HepG2 (cell line): Measurements from ENCODE around the gene ST8SIA6. TPM values are rescaled to one million over a fixed set of nuclear protein-coding genes. Genes with fewer than 3 reads are reported as not detected.
A peak's percentile ranks its signal among the peaks of the same experiment; 100 is the strongest.

Source experiments
- ATAC-seq: fragments of 200-7000 bp; cut with Tn5 transposase; 3 replicates; pipeline ENCODE4 v1.9.1; 2020; ENCODE audit warnings: mild to moderate bottlenecking, moderate library complexity
- BruUV-seq: library from RNA; stranded (reverse); fragments of 400-500 nt; replicated peaks from 2 replicates; lab custom pipeline; 2021; lab: Mats Ljungman, UMichigan
- CTCF ChIA-PET: fragments of 300-600 bp; formaldehyde crosslinking; extraction: SDS; loops from one replicate; lab custom pipeline; 2021; ENCODE audit warnings: low total read pairs, inconsistent platforms, low intra/inter-chr PET ratio; lab: Yijun Ruan, JAX
- POLR2A ChIA-PET: fragments of 350-600 bp; sonication (Branson Sonifier 250); formaldehyde crosslinking; loops from one replicate; lab custom pipeline; 2020; ENCODE audit warnings: antibody characterized with exemption, inconsistent platforms; lab: Yijun Ruan, JAX
- DNase-seq: peaks from one replicate; pipeline ENCODE4 v3.0.0-alpha.2; 2015; ENCODE audit warnings: low spot score
- FAIRE-seq: peaks from 3 replicates; lab custom pipeline; 2011; peaks lifted over from hg19 to GRCh38; lab: Jason Lieb, UNC
- H2AFZ ChIP-seq: one replicate; pipeline ENCODE4 v1.6.1; 2011; ENCODE audit warnings: low read length, inconsistent platforms
- H3K27ac ChIP-seq: fragments of 300-600 bp; 3 replicates; pipeline ENCODE4 v1.8.0; 2011; ENCODE audit warnings: mixed run types, mild to moderate bottlenecking, mixed read lengths, low read length, inconsistent platforms; ENCODE audit not compliant: insufficient read depth; ENCODE audit errors: extremely low read length
- H3K27me3 ChIP-seq, 2 experiments: fragments of 200-600 bp in 1 of 2; 2 replicates in 1 of 2; 3 replicates in 1 of 2; pipeline versions ENCODE4 v1.6.0 to v1.8.0; 2011; ENCODE audit warnings: low read length in 2 of 2, mild to moderate bottlenecking in 2 of 2, moderate library complexity in 2 of 2, inconsistent platforms in 1 of 2; ENCODE audit not compliant: insufficient read depth in 2 of 2, control insufficient read depth in 1 of 2
- H3K36me3 ChIP-seq, 2 experiments: fragments of 200-600 bp in 1 of 2; replicated peaks in 1 of 2; 2 replicates in 1 of 2; 3 replicates in 1 of 2; pipeline versions ENCODE4 v1.5.1 to v1.8.0; 2011; ENCODE audit warnings: low read length in 2 of 2, inconsistent platforms in 1 of 2; ENCODE audit not compliant: insufficient read depth in 2 of 2, control insufficient read depth in 1 of 2
- H3K4me1 ChIP-seq: 2 replicates; pipeline ENCODE4 v1.5.1; 2012; ENCODE audit warnings: low read length, inconsistent platforms; ENCODE audit not compliant: insufficient read depth
- H3K4me2 ChIP-seq: 2 replicates; pipeline ENCODE4 v1.6.0; 2011; ENCODE audit warnings: low read depth, low read length, inconsistent platforms
- H3K4me3 ChIP-seq, 3 experiments: fragments of 200-600 bp in 1 of 3; sonication (generic), shearing (Covaris generic) in 1 of 3; replicated peaks in 1 of 3; 2 replicates each; pipeline ENCODE4 v1.5.1; 2011 to 2016; ENCODE audit warnings: low read length in 3 of 3, inconsistent platforms in 2 of 3, low read depth in 2 of 3, mild to moderate bottlenecking in 2 of 3, control low read depth in 1 of 3, mixed read lengths in 1 of 3; ENCODE audit not compliant: insufficient read depth in 1 of 3
- H3K79me2 ChIP-seq: one replicate; pipeline ENCODE4 v1.6.1; 2011; ENCODE audit warnings: low read length, inconsistent platforms; ENCODE audit not compliant: insufficient read depth
- H3K9ac ChIP-seq: 2 replicates; pipeline ENCODE4 v1.6.0; 2011; ENCODE audit warnings: mild to moderate bottlenecking, low read depth, low read length, inconsistent platforms; ENCODE audit not compliant: insufficient read depth
- H3K9me3 ChIP-seq: 2 replicates; pipeline ENCODE4 v1.5.1; 2012; ENCODE audit warnings: mild to moderate bottlenecking, low read length
- H4K20me1 ChIP-seq: 2 replicates; pipeline ENCODE4 v1.6.0; 2011; ENCODE audit warnings: inconsistent platforms, mild to moderate bottlenecking, low read length, moderate library complexity; ENCODE audit not compliant: insufficient read depth
- GABPA ChIP-seq, 2 experiments: IDR thresholded peaks; 2 replicates each; pipeline ENCODE4 v1.6.1; 2011 to 2016; ENCODE audit warnings: low read depth in 2 of 2, low read length in 1 of 2, missing biosample characterization in 1 of 2, missing genetic modification characterization in 1 of 2
- GABPB1 ChIP-seq: IDR thresholded peaks from 2 replicates; pipeline ENCODE4 v1.6.1; 2016; ENCODE audit warnings: mild to moderate bottlenecking, missing genetic modification reagents, moderate library complexity, missing compliant biosample characterization
- SMC3 ChIP-seq: IDR thresholded peaks from 2 replicates; pipeline ENCODE4 v1.6.1; 2011; ENCODE audit warnings: low read length, improper control_type of control experiment
- STAG1 ChIP-seq: sonication (generic); formaldehyde crosslinking; IDR thresholded peaks from 2 replicates; pipeline ENCODE4 v1.4.0; 2020; ENCODE audit warnings: missing genetic modification reagents
- ZNF703 ChIP-seq: sonication (generic); formaldehyde crosslinking; IDR thresholded peaks from 2 replicates; pipeline ENCODE4 v1.5.1; 2020; ENCODE audit warnings: missing genetic modification reagents, mild to moderate bottlenecking, moderate library complexity, borderline replicate concordance
- WGBS: methylation state at CpG from one replicate; pipeline ENCODE4 v1.1.6; 2017; ENCODE audit warnings: low lambda C conversion rate; 5-methylcytosine and 5-hydroxymethylcytosine counted together
- in situ Hi-C: cut with HindIII; loops from 2 replicates; pipeline ENCODE4 v1.10.0; 2017; ENCODE audit warnings: low pct_unique_long_range_greater_than_20kb; ENCODE audit not compliant: extremely low pct_ligation_motif_present
- intact Hi-C: fragments of 100-400 bp; cut with micrococcal nuclease; formaldehyde crosslinking; loops from one replicate; pipeline ENCODE4 v1.10.0; 2022; ENCODE audit not compliant: unreplicated experiment
- polyA plus RNA-seq, 8 experiments: library from polyadenylated mRNA; depleted of rRNA in 3 of 8; stranded (reverse) in 7 of 8; unstranded in 1 of 8; fragments of >200 nt; fragmentation: Illumina TruSeq in 4 of 8; extraction: Trizol in 4 of 8; gene quantifications; 2 replicates each; pipeline versions ENCODE4 v1.2.1 to v1.2.3, GENCODE V29; 2011 to 2016; ENCODE audit warnings: low read depth in 4 of 8, missing spikeins in 1 of 8, mixed read lengths in 1 of 8; ENCODE audit not compliant: insufficient read depth in 1 of 8
- total RNA-seq, 5 experiments: library from RNA; depleted of rRNA; stranded (reverse); fragments of >200 nt; fragmentation: Illumina TruSeq; extraction: Trizol; gene quantifications; 2 replicates each; pipeline ENCODE4 v1.2.3, GENCODE V29; 2016; ENCODE audit warnings: low read depth in 1 of 5
- TF ChIP-seq, protein P1 (sequence below): sonication (generic); formaldehyde crosslinking; IDR thresholded peaks from 2 replicates; pipeline ENCODE4 v1.5.0; 2020; ENCODE audit warnings: mild to moderate bottlenecking, missing genetic modification reagents, moderate library complexity

ST8SIA6 gene
- total and polyA plus RNA-seq, 2 of the 13 experiments (the other 11 are each of a cell fraction or from before 2014, with no cell fraction given), result not detected

DNA sequence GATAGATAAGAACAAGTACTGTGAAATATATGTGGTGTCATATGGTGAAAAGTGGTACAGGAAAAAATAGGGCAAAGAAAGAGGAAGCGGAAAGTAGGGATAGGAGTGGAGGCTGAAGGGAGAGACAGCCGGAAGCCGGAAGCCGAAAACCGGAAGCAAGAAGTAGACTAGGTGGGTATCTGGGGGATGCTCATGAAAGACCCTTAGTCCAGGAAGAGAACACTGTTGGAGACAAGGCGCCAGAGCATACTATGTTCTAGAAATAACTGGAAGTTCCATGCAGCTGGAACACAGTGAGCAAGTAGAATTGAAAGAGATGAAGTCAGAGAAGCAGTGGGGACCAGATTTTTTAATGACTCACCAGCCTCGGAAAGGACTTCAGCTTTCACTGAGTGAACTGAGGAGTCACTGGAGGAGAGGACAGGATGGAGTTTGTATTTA lies 22.5 kb downstream of the ST8SIA6 start:
- in situ Hi-C loops, result loop anchor here (25.0 kb wide), 1 partner anchor 595 kb away; no protein-coding TSS in a partner anchor
- no peaks in the 10 kb centered on the region for H3K79me2 ChIP-seq
- H2AFZ ChIP-seq, result no peak overlapping the region
- POLR2A ChIA-PET, result no interaction called here
- BruUV-seq, result no TSS peak
- ATAC-seq, result no peak
- TF ChIP-seq GABPA (IDR thresholded peaks at IDR 0.05; ENCODE audit: low read depth, low read length), result peak; percentile 8; the same call in 1 of the 2 replicates
- TF ChIP-seq GABPA (CRISPR knock-in tag; IDR thresholded peaks at IDR 0.05; ENCODE audit: low read depth), result 0 out of 2 replicates have a peak, but pooled peaks have one; percentile 35
- no peak for TF ChIP-seq ZNF703
- DNase-seq, result no peak
- no peak overlapping the region for H3K9ac ChIP-seq
- H3K4me2 ChIP-seq, result no peak overlapping the region
- H3K4me1 ChIP-seq, result no peaks in the 10 kb centered on the region
- no peaks in the 10 kb centered on the region for H4K20me1 ChIP-seq
- CTCF ChIA-PET, result interaction anchor here (1.6 kb wide), 1 partner anchor 589 kb away, joined by 8 read pairs; no protein-coding TSS in a partner anchor
- no peaks in the 10 kb centered on the region for H3K36me3 ChIP-seq
- no peak overlapping the region for H3K27ac ChIP-seq
- peaks cover 1 to 19% of the 10 kb centered on the region in 2 experiments; a peak in 2 of 5 replicates for H3K27me3 ChIP-seq
- no peak for FAIRE-seq
- 45% methylated on average over 7 of the region's 7 CpGs for WGBS
- H3K9me3 ChIP-seq, result no peaks in the 10 kb centered on the region
- intact Hi-C loops, result loop anchor here (5.0 kb wide), 1 partner anchor 1555 kb away; no protein-coding TSS in a partner anchor
- H3K4me3 ChIP-seq, result no peak overlapping the region

DNA sequence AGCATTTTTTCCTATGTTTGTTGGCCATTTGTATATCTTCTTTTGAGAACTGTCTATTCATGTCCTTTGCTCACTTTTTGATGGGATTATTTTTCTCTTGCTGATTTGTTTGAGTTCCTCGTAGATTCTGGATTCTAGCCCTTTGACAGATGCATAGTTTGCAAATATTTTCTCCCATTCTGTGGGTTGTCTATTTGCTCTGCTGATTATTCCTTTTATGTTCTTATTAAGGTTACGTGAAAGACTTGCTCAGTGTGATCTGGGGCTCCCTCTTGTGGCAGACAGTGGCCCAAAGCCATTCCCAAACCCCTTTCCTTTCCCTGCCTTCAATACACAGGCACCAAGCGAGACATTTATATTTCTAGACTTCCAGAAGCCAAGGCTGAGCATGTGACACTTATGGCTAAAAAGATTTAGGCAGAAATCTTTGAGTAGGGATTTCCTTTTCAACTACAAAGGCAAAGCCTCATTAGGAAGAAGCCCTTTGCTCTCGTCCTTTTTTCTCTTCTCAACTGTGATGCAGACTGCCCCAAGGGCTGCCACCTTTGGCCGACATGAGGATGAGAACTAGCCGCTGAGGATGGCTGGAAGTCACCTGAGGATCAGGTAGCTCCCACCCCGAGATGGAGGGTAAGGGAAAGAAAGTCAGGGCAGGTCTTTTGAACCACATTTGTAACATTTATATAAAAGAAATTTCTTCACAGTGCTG lies 23.6 kb downstream of the ST8SIA6 start:
- in situ Hi-C loops (loop anchor here (25.0 kb wide), 1 partner anchor 594 kb away; no protein-coding TSS in a partner anchor), intact Hi-C loops (loop anchor here (1.0 to 5.0 kb wide), 4 partner anchors 140 to 1554 kb away; no protein-coding TSS in a partner anchor)
- FAIRE-seq, result peak; percentile 71
- H3K9ac ChIP-seq, result no peak overlapping the region
- H3K79me2 ChIP-seq, result no peaks in the 10 kb centered on the region
- ATAC-seq, result peak; percentile 88
- H3K4me3 ChIP-seq, result no peak overlapping the region
- H3K27ac ChIP-seq, result no peak overlapping the region
- no peak overlapping the region for H2AFZ ChIP-seq
- CTCF ChIA-PET, result interaction anchor here (1.2 to 1.6 kb wide), 2 partner anchors 588 to 603 kb away, joined by 6 to 8 read pairs; no protein-coding TSS in a partner anchor
- H3K36me3 ChIP-seq, result no peaks in the 10 kb centered on the region
- 6% methylated on average over 7 of the region's 7 CpGs for WGBS
- no peaks in the 10 kb centered on the region for H4K20me1 ChIP-seq
- peak; percentile 30 for DNase-seq
- H3K9me3 ChIP-seq, result no peaks in the 10 kb centered on the region
- H3K27me3 ChIP-seq, result peaks cover 1 to 19% of the 10 kb centered on the region in 2 experiments; a peak in 2 of 5 replicates
- BruUV-seq, result no TSS peak
- no peaks in the 10 kb centered on the region for H3K4me1 ChIP-seq
- TF ChIP-seq STAG1 (peak; percentile 72), SMC3 (peak; percentile 78), GABPB1 (CRISPR knock-in tag) (no peak)
- TF ChIP-seq, protein P1, sequence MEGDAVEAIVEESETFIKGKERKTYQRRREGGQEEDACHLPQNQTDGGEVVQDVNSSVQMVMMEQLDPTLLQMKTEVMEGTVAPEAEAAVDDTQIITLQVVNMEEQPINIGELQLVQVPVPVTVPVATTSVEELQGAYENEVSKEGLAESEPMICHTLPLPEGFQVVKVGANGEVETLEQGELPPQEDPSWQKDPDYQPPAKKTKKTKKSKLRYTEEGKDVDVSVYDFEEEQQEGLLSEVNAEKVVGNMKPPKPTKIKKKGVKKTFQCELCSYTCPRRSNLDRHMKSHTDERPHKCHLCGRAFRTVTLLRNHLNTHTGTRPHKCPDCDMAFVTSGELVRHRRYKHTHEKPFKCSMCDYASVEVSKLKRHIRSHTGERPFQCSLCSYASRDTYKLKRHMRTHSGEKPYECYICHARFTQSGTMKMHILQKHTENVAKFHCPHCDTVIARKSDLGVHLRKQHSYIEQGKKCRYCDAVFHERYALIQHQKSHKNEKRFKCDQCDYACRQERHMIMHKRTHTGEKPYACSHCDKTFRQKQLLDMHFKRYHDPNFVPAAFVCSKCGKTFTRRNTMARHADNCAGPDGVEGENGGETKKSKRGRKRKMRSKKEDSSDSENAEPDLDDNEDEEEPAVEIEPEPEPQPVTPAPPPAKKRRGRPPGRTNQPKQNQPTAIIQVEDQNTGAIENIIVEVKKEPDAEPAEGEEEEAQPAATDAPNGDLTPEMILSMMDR, result peak; percentile 77
- POLR2A ChIA-PET, result no interaction called here
- no peak overlapping the region for H3K4me2 ChIP-seq
